Ureter (tissue), 1 donor: ENCODE results near the gene SHANK3. TPM values are rescaled to one million over a fixed set of nuclear protein-coding genes. Genes with fewer than 3 reads are reported as not detected.

Experiments used
- DNase-seq: peaks from one replicate; pipeline ENCODE4 v3.0.0-alpha.2; 2020; ENCODE audit warnings: low spot score
- total RNA-seq: library from RNA; stranded (reverse); gene quantifications from one replicate; pipeline ENCODE4 v1.2.4, GENCODE V29; 2023
- donor health status: DM: yes; HTN: yes; CAD: no.

The SHANK3 gene
- total RNA-seq, 1 donor from 2014 or later, result 37.1 TPM

- DNase-seq, result no peak
These were observed 39.9 kb downstream of the SHANK3 start for GRCh38 chr22:50712341-50713007.

- no peak for DNase-seq
These were observed 40.4 kb downstream of the SHANK3 start for GRCh38 chr22:50713008-50713385.

GRCh38 chr22:50713571-50714056 is 41.0 kb downstream of the SHANK3 start:
- no peak for DNase-seq

- no peak for DNase-seq
These were observed 41.5 kb downstream of the SHANK3 start for GRCh38 chr22:50714150-50714549.

- no peak for DNase-seq
These were observed 42.1 kb downstream of the SHANK3 start for GRCh38 chr22:50714631-50715179.

- DNase-seq, result no peak
These were observed 42.6 kb downstream of the SHANK3 start for GRCh38 chr22:50715250-50715649.

- DNase-seq, result no peak
These were observed 43.2 kb downstream of the SHANK3 start for GRCh38 chr22:50715776-50716175.

- DNase-seq, result no peak
These were observed 43.8 kb downstream of the SHANK3 start for GRCh38 chr22:50716290-50717024.

- no peak for DNase-seq
These were observed 45.2 kb downstream of the SHANK3 start for GRCh38 chr22:50717709-50718351.

GRCh38 chr22:50718352-50718709 is 45.7 kb downstream of the SHANK3 start:
- DNase-seq, result no peak

- no peak for DNase-seq
These were observed 47.2 kb downstream of the SHANK3 start for GRCh38 chr22:50719814-50720300.

- DNase-seq, result no peak
These were observed 48.0 kb downstream of the SHANK3 start for GRCh38 chr22:50720301-50721256.

- DNase-seq, result no peak
These were observed 48.7 kb downstream of the SHANK3 start for GRCh38 chr22:50721257-50721844.

- no peak for DNase-seq
These were observed 49.6 kb downstream of the SHANK3 start for GRCh38 chr22:50722048-50722701.

Other genes starting within 250 kb of the SHANK3 start
- gene SBF1, start 197.8 kb upstream of the SHANK3 start, total RNA-seq, result 79.2 TPM
- gene ADM2, start 191.3 kb upstream of the SHANK3 start, total RNA-seq, result 4.6 TPM
- gene MIOX, start 186.0 kb upstream of the SHANK3 start, total RNA-seq, result not detected
- 63.6 TPM for gene LMF2, start 165.1 kb upstream of the SHANK3 start, total RNA-seq
- gene NCAPH2, start 164.6 kb upstream of the SHANK3 start, total RNA-seq, result 37.7 TPM
- gene SCO2, start 147.2 kb upstream of the SHANK3 start, total RNA-seq, result not detected
- 37.9 TPM for gene TYMP, start 142.8 kb upstream of the SHANK3 start, total RNA-seq
- gene KLHDC7B, start 126.9 kb upstream of the SHANK3 start, total RNA-seq, result 1.2 TPM
- not detected for gene SYCE3, start 109.9 kb upstream of the SHANK3 start, total RNA-seq
- gene CPT1B, start 94.4 kb upstream of the SHANK3 start, total RNA-seq, result 62.3 TPM
- gene CHKB, start 90.0 kb upstream of the SHANK3 start, total RNA-seq, result 98.0 TPM
- 0.83 TPM for gene MAPK8IP2, start 72.0 kb upstream of the SHANK3 start, total RNA-seq
- gene ARSA, start 44.7 kb upstream of the SHANK3 start, total RNA-seq, result 61.9 TPM
- 1.7 TPM for gene ACR, start 65.4 kb downstream of the SHANK3 start, total RNA-seq
- gene RABL2B, start 110.8 kb downstream of the SHANK3 start, total RNA-seq, result 44.3 TPM